Fibroblast of peridontal ligament (primary cell): Measurements from ENCODE around the gene LRRC9.
A peak's percentile ranks its signal among the peaks of the same experiment; 100 is the strongest.
"Not testable (repeated sequence)": the region's sequence is repeated elsewhere in the genome, so short reads cannot be mapped to it uniquely, and the experiment has no call there.

ENCODE experiments used
- DNase-seq: peaks from one replicate; pipeline ENCODE4 v3.0.0-alpha.2; 2010; ENCODE audit errors: extremely low read depth

LRRC9 gene

DNA sequence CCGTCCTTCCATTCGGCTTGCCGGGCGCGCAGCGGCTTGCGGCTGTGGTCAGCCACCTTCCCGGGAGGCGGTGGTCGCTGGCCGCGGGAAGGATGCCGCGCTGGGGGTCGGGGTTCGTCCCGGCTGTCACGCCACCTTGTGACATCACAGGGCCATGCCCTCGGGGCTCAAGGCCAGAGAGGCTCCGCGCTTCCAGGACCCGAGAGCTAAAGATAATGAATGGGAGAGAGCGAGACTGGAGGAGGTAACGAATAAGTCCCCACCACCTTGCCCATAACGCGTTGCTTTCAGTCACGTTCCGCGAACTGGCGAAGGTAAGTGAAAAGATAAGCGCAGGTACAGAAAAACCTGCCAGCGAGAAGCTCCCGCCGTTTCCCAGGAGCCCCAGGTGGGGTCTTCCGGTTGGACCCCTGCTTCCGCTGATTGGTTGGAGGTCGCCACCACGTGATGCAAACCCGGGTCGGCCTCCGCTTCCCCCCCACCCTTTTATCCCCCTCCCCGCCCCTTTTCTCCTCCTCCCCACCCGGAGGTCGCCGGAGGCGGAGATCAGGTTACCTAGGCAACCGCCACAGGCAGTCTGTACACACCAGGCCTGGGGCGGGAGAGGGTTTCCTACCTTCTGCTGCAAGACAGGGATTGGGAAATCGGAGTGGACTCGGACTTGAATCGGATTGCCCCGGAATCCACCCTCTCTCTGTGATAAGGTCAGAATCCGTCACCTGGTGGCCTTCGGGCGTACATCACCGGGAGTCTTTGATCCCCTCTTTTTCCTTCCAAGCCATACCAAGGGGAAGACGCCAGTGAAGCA is at the start of gene LRRC9:
LRRC9 (plus strand) TSS at position 575 of the 808 bp plus-strand sequence.
- DNase-seq: no peak

DNA sequence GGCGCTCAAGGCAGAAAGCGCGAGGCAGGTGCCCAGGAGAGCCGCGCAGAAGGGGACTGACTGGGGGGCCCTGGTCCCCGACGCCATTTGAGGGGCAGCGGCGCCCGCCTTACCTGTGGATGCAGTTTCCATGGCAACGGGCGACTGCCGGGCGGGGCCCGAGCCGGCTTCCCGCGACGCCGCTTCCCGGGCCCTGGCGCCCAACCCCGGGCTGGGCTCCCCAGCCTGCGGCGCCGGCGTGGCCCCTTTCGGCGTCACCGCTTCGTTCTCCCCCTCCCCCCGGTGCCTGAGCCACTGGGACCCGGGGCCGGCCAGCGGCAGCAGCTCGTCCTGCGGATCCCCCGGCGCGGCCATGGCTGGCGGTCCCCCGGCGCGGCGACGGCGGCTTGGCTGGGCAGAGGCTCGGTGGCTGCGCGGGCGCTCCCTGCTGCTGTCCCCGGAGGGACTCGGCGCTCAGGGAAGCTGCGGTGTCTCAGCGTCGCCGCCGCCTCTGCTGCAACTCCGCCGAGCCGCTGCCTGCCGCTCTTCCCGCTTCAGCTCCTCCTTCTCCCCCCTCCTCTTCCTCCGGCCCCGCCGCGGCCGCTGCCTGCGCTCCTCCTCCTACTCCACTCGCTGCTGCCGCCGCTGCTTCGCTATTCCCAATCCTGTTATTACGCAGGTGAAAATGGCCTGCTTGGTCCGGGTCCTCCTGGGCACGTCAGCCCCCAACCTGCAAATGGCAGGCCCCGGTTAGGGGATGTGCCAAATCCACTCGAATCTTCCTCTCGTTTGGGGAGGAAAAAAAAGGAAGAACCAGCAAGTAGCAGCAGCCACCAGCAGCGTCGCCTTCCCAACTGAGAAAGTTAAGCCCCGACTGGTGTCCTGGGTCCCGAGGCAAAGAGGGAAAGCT is 49.4 kb upstream of the LRRC9 start, which contains the start of gene RTN1:
RTN1 (minus strand) TSS at position 500 of the 889 bp plus-strand sequence; CDS start at position 354, 146 bp downstream.
- peak; percentile 11 for DNase-seq

DNA sequence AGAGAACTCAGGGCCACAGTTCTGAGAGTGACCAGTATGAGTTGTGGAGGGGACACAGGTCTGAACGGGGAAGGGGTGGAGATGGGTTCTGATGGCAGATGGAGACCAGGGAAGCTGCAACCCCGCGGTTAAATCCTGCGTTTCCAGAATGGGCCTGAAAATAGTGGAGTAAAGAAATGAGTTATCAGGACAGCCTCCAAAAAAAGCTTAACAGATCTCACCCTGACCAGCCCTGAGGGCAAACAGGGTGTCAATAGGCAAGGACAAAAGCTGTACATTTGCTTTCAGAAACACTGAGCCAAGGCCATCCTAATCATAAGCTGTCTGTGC is 48.8 kb upstream of the LRRC9 start:
- DNase-seq: no peak

DNA sequence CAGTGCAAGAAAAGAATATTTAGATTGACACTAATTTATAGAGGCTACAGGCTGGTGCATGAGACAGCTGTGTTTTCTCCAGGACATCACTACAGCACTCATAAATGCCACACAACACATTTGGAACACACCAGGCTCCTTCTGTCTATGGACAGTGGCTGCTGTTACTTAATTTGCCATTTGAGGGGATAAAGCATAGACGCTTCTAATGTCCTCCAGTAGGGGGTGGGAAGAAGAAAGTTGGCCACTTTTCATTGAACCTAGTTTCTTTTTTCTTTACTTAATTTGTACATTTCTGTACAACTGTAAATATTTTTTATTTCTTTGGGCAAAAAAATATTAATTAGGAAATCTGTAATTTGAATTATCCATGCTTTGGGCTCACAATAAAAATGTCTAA is 37.0 kb upstream of the LRRC9 start:
- peak; percentile 2 for DNase-seq

DNA sequence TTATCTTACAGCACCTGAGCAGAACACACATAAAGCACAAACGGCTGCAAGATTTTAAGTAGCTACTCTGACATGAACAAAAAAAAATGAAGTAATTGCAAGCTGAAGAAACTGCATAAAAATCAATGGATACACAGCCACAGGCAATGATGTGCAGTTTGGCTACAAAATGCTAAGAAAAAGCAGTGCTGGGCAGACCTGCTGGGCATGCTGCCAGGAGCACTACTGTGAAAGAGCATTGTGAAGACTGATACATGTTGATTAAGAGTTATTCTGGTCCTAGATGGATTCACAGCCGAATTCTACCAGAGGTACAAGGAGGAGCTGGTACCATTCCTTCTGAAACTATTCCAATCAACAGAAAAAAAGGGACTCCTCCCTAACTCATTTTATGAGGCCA is 29.3 kb upstream of the LRRC9 start:
- DNase-seq: no peak

DNA sequence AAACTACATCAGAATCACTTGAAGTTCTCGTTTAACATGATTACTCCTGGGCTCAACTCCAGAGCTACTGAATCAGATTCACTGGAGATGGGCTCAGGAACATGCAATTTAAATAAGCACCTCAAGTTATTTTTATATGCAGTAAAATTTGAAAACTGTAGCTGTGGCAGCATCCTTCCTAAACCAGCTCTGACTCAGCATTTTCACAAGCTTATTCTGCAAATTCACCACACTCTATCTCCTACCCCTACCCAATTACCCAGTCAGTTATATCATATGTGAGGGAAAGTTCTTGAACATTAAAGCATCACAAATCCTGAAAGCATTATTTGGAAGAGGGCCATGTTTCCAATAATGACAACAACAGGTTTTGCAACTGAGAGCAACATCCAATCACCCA is 24.2 kb upstream of the LRRC9 start:
- no peak for DNase-seq

DNA sequence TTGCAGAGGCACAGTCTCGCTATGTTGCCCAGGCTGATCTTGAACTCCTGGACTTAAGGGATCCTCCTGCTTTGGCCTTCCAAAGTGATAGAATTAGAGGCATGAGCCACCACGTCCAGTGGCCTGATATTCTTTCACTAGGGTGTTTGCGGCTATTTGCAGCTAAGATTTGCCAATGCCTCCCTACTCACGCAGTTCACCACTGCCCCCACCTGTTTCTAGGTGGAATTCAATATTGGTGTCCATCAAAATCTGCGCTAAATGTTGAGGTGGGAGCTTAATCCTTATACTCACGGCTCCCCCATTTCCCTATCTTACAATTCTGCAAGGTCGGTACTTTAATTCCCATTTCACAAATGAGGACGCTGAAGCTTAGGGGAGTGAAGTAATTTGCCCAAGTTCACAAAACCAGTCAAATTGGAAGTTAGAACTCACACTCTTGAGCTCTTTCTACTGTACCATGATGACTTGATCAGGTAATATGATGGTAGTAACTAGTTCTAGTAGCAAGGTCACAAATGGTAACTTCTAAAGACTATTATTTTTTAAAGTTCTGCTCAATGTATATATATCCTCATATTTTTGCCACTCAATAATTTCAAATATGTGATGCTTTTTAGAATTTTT is 22.1 kb upstream of the LRRC9 start:
- DNase-seq: no peak

DNA sequence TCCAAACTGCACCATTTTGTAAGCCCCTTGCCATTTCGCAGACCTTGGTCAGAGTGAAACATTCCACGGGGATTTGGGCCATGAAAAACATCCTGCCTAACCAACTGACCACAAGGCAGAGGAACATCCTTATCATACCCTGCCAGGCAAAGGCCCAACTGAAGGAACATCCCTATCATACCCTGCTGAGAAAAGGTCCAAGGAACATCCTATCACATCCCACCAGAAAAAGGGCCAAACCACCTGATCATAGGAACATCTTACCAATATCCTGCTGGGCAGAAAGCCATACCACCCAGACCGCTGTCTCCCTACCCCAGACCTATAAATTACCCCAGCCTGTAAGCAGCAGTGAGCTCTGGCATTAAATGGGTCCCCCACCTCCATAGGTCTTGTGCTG is 19.4 kb upstream of the LRRC9 start:
- no peak for DNase-seq

DNA sequence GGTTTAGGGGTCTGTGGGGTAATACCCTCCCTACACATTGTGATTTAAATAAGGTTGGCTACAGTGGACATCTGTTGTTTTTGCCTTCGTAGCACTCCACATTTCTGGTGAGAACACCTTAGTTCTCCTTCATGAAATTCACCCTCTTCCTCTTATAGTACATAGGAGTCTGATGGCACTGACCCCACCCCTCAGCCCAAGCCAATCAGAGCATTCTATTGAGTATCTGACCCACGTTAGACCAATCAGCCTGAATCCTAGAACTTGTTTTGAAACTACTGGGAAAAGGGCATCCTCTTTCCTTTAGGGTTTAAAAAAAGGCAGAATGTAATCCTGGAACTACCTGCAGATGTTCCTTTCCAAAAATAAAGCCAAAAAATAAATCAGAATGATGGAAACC is 15.8 kb upstream of the LRRC9 start:
- no peak for DNase-seq

DNA sequence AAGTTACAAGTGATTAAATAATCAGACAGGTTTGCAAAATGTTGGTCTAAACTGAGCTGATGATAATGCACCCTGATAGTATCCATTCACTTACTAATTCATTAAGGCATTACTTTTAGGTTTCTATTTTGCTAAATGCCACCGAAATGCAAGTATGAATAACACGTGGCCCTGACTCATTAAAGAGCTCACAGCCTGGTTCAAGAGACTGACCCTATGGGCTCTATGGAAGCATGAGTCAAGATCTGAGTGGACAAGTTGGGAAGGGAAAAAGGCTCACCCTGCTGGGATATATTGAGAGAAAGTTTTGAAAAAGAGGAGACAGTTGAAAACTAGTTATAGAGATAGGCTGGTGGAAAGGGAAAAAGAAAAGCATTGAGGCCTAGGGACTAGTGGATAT is 14.8 kb upstream of the LRRC9 start:
- DNase-seq: no peak

DNA sequence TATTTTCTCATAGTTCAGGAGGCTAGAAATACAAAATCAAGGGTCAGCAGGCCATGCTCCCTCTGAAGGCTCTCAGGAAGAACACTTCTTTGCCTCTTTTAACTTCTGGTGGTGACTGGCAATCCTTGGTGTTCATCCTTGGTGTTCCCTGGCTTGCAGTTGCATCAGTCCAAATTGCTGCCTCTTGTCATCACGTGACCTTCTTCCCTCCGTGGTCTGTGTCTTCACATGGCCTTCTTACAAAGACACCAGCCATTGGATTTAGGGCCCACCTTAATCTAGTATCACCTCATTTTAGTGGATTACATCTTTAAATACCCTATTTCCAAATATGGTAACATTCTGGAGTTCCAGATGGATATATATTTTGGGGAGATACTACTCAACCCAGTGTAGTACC is 7.5 kb upstream of the LRRC9 start:
- no peak for DNase-seq

DNA sequence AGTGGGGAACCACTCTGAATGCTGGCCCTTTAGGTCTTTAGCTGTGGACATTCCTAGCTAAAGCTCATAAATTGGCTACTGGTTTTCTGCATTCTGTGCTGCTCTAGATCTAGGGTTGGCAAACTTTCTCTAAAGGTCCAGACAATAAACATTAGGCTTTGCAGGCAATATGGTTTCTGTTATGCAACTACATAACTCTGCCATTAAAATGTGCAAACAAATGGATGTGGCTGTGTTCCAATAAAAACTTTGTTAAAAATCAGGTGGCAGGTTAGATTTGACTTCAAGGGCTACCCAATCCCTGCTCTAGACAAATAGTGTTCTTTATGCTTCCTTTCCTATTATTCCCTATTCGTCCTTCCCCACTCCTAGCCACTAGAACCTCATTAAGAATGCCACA is 6.8 kb upstream of the LRRC9 start:
- DNase-seq: no peak

DNA sequence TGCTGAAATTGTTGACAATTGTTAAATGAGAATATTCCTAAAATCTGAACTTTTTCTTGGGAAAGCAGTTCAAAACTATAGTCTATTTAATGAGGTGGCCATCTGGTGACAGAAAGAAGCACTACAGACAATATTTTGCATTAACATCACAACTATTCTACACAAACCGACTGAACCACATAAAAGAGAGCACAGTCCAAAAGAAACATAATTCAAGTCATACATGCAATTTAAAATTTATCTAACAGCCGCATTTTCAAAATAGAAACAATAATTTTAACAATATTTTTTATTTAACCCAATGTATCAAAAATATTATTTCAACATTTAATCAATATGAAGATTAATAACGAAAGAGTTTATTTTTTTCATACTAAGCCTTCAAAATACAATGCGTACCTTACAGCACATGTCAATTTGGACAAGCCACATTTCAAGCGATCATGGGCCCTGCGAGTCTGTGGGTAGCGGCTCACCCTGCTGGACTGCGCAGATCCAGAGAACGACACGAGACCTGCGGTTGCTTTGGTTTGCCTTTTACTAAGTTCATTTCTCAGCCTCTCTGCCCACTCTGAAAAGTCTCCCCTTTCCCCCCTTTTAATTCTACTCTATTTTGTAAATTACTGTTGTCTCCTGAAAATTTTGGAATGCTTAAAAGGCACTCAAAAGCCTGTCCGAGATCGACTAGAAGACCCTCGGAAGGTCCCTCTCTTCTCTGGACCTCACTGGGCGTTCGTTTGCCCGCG is 947 bp upstream of the LRRC9 start:
- peak; percentile 51 for DNase-seq

DNA sequence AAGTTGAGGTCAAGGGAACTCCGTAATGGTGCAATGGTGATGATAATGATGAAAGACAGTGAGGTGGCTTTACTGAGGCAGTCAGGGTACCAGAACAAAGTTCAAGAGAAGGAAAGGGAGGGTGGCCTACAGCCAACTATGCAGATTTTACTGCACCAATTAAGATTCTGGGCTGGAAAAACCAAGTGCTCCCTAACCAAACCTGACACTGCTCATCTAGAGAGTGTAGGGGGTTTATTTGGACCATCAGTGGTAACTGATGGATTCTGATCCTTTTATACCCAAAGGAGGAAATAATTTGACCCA is 387 bp downstream of the LRRC9 start:
- DNase-seq: no peak

DNA sequence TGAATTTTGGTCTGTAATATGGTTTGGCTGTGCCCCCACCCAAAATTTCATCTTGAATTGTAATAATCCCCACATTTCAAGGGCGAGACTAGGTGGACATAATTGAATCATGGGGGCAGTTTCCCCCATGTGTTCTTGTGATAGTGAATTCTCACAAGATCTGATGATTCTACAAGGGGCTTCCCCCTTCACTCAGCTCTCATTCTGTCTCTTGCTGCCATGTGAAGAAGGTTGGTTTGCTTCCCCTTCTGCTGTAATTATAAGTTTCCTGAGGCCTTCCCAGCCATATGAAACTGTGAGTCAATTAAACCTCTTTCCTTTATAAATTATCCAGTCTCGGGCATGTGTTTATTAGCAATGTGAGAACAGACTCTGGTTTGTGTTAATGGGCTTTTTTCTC is 5.9 kb downstream of the LRRC9 start:
- DNase-seq: no peak

DNA sequence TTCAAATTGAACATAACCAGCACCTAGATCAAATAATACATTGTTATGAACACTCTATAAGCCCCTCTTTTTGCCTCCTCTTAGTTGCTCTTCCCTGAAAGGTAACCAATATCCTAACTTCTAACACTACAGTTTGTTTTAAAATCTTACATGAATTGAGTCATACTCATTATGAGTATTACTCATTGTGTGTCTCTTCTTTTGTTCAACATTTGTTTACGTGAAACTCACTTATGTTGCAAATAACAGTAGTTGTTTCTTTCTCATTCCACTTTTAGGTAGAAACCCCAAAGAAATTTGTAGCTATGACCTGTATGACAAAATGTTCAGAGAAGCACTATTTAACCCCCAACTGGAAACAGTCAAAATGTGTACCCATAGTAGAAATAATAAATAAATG is 6.6 kb downstream of the LRRC9 start:
- no peak for DNase-seq

DNA sequence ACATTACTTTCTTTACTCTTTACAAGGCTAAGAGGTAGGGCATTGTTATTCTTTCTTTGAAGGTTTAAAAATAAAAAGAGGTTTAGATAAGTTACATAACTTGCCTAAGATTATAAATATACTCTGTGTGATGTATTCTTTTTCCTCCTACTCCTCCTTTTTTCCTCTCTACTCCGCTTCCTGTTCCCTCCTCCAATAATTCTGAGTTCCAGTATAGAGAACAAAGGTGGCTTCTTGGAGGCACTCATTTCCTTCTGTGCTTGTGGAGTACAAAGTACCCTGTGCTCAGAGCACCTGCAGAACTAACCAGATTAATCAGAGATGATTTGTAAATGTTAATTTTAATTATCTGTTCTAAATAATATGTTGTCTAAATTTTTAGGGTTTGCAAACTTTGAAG is 11.3 kb downstream of the LRRC9 start:
- no peak for DNase-seq

DNA sequence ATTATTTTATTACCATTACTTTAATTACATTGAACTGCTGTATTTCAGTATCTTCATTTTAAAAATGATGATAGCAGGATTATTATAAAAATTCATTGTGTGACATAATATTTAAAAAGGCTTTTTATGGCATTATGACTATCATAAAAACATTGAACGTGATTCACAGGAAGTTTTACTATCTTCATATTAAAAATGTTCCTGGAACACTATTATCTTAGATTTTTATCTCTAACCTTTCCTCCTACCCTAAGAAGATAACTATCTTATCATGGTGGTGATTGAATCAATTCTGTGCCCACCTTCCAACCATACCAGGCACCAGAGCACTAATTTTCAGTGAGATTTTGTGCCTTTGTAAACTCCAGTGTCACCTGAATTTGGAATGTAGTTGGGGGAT is 16.2 kb downstream of the LRRC9 start:
- DNase-seq: no peak

DNA sequence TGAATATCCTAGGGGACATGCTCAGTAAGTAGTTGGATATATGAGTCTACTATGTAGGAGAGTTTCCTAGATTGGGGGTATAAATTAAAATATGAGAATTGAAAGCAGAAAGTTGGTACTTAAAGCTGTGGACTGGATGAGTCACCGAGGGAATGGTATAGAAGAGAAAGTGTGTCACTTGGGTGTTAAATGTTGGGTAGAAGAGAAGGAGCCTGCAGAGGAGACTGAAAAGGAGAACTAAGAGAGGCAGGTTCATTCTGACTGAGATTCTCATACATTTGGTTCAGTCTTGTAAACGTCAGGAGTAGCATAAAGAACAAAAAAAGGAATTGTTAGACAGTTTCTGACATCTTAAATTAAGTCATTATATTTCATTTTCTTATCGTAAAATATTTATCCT is 19.9 kb downstream of the LRRC9 start:
- DNase-seq: no peak

DNA sequence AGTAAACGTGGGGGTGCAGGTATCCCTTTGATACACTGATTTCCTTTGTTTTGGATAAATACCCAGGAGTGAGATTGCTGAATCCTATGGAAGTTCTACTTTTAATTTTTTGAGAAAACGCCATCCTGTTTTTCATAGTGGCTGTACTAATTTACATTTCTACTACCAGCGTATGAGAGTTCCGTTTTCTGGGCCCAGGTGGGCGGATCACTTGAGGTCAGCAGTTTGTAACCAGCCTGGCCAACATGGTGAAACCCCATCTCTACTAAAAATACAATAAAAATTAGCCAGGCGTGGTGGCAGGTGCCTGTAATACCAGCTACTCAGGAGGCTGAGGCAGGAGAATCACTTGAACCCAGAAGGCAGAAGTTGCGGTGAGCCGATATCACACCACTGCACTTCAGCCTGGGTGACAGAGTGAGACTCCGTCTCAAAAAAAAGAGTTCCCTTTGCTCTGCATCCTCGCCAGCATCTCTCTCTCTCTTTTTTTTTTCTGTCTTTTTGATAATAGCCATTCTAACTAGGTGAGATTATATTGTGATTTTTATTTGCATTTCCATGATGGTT is 22.4 kb downstream of the LRRC9 start:
- DNase-seq: not testable (repeated sequence)

DNA sequence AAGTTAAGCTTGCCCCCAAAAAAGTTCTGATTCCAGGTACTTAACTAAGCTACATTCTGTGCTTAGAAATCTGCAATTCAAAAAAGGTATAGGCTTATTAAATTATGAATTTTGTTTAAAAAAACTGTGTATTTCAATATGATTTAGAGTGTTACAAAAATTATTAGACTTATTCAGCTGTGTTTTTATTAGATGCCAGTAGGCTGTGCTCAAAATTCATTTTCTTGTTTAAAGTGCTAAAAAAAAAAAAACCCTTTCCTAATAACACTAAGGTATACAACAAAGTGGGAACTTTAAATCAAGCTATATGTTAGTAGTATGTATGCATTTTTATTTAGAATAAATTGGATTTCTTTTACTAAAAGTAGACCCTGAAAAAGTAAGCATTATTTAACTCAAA is 25.0 kb downstream of the LRRC9 start:
- no peak for DNase-seq

DNA sequence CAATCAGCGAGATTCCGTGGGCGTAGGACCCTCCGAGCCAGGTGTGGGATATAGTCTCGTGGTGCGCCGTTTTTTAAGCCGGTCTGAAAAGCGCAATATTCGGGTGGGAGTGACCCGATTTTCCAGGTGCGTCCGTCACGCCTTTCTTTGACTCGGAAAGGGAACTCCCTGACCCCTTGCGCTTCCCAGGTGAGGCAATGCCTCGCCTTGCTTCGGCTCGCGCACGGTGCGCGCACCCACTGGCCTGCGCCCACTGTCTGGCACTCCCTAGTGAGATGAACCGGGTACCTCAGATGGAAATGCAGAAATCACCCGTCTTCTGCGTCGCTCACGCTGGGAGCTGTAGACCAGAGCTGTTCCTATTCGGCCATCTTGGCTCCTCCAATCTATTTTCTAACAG is 32.2 kb downstream of the LRRC9 start:
- DNase-seq: not testable (repeated sequence)
